ENCODE results near the gene OR2J1. TPM values are rescaled to one million over a fixed set of nuclear protein-coding genes. Genes with fewer than 3 reads are reported as not detected.

Gene OR2J1
- total RNA-seq, 4 donors from 2014 or later, result not detected

Other genes starting within 250 kb of the OR2J1 start
- gene TRIM27, start 175.5 kb upstream of the OR2J1 start, total RNA-seq, result 10 to 100 TPM; 31.1 to 42.2 (median 36.0) TPM
- gene ZNF311, start 94.2 kb upstream of the OR2J1 start, total RNA-seq, result 1 to 10 TPM in 1 of 4 donors, under 1 TPM in 3; 0.17 to 1.7 (median 0.53) TPM
- not detected for gene OR2W1, start 54.3 kb upstream of the OR2J1 start, total RNA-seq
- gene OR2B3, start 12.2 kb upstream of the OR2J1 start, total RNA-seq, result not detected
- gene OR2J3, start 8.6 kb downstream of the OR2J1 start, total RNA-seq, result not detected
- gene OR2J2, start 71.4 kb downstream of the OR2J1 start, total RNA-seq, result not detected
- not detected for gene OR14J1, start 202.2 kb downstream of the OR2J1 start, total RNA-seq

All from esophagus muscularis mucosa (tissue), 4 donors.